ENCODE results near the gene PTCD1.

DNA sequence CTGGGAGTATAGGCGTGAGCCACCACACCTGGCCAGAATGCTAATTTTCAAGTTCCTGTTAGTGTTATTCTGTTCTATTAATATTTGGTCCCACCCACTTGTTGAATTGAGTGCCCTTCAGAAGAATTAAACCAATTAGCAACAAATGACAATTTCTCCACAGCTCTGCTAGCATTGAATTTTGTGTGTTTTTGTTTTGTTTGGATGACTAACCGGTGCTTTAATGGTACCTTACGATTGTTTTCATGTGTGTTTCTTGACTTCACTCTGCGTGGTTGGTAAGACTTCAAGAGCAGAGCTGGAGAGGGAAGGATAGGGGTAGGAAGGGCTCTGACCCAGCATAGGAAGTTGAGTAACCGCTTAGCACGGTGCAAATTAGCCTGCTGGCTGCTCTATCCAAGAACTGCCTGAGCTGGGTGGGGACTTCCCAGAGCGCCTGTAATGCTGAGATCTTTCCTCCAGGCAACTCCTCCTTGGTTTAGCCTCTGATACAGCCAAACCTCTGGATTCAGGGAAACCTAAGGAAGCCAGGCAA is 59.5 kb downstream of the PTCD1 start:
- TF ChIP-seq EZH2 (IDR thresholded peaks at IDR 0.05) (no peak), POLR2AphosphoS5 (IDR thresholded peaks at IDR 0.05; ENCODE audit: borderline replicate concordance, low read depth, low read length) (no peak), FOXP2 (optimal IDR thresholded peaks at IDR 0.05; ENCODE audit: control extremely low read depth, extremely low read length, insufficient read depth) (no peak)

All from SK-N-MC (cell line).